ENCODE results near the gene SASH1.
A peak's percentile ranks its signal among the peaks of the same experiment; 100 is the strongest.

The SASH1 gene

DNA sequence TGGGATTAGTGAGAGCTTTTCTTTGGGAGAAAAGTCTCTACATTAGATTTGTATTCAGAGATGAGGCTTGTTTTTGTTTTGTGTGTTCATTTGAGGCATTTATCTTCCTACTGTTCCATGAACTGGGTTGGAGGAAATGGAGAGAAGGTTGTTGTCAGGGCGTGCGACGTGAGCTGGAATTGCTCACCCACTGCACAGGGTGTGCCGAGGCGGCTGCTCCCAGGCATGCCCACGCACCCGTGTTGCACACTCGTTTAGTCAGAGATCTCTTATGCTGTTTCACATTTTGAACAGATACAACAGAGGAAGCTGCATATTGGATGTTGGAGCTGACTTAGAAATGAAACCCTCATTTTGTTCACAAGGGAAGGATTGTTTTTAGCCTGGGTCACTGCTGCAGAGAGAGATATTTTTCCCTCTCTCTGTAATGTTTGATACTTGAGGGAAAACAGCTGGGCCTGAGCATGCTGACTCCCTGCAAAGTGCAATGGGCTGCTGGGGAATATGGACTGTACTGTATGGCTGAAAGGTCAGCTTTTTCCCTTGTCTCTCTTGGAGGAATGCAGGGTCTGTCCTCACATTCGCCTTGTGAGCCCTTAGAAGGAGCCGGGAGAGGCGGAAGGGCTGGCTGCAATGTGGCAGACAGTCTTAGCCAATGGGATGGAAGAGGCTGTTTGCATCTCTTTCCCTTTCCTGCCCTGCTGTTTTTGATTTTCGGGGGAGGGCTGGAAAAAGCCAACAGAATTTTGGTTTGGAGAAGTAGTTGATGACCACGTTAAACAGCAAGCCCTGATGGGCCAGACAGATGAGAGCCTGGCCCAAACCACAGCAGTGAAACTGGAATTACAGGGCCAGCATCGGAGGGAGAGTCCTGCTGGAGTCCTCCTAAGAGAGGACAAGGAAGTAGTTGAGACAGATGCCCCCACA is 170.8 kb downstream of the SASH1 start:
- in situ Hi-C loops (cut with HindIII; ENCODE audit: low pct_unique_long_range_greater_than_20kb, low sequenced_read_pairs): no loop called here

DNA sequence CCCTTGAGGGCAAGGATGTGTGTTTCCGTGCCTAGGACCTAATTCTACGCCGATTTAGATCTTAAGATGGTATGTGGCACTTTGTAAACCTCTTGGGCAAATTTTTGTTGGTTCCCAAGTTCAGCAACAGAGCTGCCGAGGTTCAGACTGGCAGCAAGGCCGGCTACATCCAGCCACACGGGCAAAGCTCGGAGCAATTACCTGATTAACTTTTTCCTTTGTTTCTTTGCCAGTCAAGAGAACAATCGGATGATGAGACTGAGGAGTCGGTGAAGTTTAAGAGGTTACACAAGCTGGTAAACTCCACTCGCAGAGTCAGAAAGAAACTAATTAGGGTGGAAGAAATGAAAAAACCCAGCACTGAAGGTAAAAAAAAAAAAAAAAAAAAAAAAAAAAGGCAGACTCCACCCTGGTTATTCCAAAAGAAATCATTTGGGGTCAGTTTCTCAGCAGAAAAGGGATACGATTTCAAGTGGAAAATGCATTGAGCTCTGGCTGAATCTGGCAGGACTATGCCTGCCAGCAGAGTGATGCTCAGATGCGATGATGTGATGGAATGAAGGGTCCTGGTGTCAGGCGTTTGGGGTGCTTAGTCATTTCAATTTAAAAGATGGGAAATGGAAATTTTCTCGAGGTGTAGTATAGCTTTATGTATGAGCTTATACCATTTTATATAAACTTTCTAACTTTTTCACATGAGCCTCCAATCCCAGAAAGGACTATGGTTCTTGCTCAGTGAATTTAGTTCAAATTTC is 171.6 kb downstream of the SASH1 start:
- no peak for DNase-seq (ENCODE audit: low read depth in 1 of 2, low spot score in 1 of 2)
- in situ Hi-C loops (cut with HindIII; ENCODE audit: low pct_unique_long_range_greater_than_20kb, low sequenced_read_pairs): no loop called here
- no peak for TF ChIP-seq JUND (IDR thresholded peaks at IDR 0.05; ENCODE audit: low read depth)

More for the DNA sequence above, 170.8 kb downstream of the SASH1 start:
- peak in 1 of 2 experiments; percentile 44 for DNase-seq (ENCODE audit: low read depth in 1 of 2, low spot score in 1 of 2)
- TF ChIP-seq JUND (IDR thresholded peaks at IDR 0.05; ENCODE audit: low read depth): no peak

DNA sequence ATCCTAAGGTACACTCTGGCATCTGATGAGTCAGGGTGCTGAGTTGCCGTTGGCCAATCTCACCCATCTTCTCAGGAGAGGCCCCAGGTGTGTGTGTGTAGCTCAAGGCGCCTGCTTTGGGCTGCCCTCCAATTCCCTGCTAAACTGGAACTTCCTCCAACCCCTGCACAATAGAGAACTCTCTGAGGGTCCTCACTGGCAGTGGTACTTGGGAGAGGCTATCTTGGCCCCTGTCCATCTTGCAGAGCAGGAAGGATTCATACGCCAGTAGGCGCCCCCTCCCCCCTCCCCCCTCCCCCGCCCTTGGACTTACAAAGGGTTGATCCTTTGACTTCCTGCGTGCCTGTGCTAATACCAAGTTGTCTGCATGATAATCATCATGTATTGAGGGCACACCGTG is 173.6 kb downstream of the SASH1 start:
- peak in 1 of 2 experiments; percentile 2 for DNase-seq (ENCODE audit: low read depth in 1 of 2, low spot score in 1 of 2)
- TF ChIP-seq JUND (IDR thresholded peaks at IDR 0.05; ENCODE audit: low read depth): no peak
- in situ Hi-C loops (cut with HindIII; ENCODE audit: low pct_unique_long_range_greater_than_20kb, low sequenced_read_pairs): no loop called here

DNA sequence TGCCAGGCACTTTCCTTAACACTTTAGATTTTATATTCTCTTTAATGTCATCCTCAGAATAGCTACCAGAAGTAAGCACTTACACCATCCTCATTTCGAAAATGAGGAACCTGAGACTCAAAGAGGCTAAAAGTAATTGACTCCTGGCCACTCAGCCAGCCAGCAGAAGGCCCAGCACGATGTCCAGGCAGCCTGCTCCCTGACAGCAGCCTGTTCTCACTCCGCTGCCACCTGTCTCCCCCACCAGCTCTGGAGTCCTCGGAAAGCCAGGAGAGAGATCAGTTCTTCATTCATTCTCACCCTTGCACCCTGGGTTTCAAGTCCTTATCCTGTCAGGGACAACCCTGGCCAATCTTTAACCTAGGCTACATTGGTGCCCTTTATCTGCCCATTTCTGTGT is 174.0 kb downstream of the SASH1 start:
- no peak for TF ChIP-seq JUND (IDR thresholded peaks at IDR 0.05; ENCODE audit: low read depth)
- in situ Hi-C loops (cut with HindIII; ENCODE audit: low pct_unique_long_range_greater_than_20kb, low sequenced_read_pairs): no loop called here
- no peak for DNase-seq (ENCODE audit: low read depth in 1 of 2, low spot score in 1 of 2)

DNA sequence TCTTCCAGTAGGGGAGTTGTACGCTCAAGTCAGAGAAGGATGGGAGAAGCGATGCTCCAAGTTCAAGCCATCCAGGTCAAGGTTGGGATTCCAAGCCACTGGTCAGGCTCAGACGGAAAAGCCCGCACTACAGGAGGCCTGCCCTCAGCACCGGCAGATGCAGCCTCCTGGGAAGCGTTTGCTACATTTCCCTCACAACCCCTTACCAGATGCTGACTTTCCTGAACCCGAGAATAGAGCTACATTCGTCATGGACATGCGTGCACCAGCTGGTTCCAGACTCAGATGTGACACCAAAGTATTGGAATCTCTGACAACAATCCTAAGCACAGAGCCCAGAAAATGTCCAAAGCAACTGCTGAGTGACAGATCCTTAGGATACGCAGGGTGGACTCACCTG is 174.8 kb downstream of the SASH1 start:
- TF ChIP-seq JUND (IDR thresholded peaks at IDR 0.05; ENCODE audit: low read depth): no peak
- in situ Hi-C loops (cut with HindIII; ENCODE audit: low pct_unique_long_range_greater_than_20kb, low sequenced_read_pairs): no loop called here
- DNase-seq (ENCODE audit: low read depth in 1 of 2, low spot score in 1 of 2): no peak

DNA sequence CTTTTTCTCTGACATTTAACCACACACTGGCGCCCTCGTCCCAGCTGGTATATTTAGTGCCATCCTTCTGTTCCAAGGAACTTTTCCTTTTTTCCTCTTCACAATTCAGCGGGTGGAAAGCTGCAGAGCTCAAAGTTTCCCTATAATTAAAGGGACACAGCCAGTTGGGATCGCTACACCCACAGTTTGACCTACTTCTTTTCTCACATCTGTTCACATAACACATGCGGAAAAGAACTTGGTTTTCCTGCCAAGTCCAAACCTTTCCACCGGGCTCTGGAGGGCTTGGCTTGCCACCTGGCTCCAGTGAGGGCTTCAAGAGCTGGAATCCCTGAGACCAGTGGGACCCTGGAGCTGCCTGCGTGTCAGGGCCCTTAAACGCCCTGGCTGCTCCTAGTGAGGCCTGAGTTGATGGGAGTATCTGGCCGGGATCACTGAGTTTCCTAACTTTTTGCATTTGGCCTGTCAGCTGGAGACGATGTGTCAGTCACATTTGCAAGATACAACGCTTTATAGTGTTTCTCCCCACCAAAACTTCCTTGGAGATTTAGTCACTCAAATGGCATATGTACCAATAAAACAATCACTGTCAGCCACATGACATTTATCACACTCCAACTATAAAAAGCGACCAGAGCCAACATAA is 176.0 kb downstream of the SASH1 start:
- DNase-seq (ENCODE audit: low read depth in 1 of 2, low spot score in 1 of 2): no peak
- in situ Hi-C loops (cut with HindIII; ENCODE audit: low pct_unique_long_range_greater_than_20kb, low sequenced_read_pairs): no loop called here
- no peak for TF ChIP-seq JUND (IDR thresholded peaks at IDR 0.05; ENCODE audit: low read depth)

DNA sequence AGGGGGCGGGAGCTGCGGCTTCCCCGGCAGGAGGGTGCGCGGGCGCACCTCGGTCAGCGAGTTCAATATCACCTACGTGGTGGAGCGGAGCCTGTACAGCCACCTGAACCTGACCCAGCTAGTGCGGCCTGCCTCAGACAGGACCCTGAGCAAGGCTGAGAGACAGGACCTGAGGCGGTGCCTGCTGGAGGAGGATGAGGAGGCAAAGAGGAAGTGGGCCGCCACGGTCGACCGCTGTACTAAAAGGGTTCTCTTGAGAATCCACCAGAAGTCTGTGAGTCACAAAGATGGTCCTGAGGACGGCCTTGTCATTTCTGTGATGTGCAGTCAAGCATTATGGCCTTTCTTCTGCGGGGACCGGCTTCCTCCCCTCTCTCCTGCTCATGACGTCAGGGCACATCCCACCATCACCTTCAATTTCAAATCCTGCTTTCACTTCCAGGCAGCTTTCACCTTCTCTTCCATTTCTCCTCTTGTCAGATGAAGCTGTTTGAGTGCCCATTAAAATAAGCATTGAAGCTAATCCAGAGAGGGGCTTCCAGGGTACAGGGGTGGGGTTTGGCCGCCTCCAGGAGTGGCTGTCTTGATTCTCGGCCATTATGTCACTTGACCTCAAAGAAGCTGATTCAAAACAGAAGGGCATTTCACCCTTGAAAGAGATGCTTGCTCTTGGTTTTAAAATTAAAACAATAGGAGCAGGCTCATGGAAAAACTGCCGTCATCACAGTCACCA is 177.6 kb downstream of the SASH1 start:
- TF ChIP-seq JUND (IDR thresholded peaks at IDR 0.05; ENCODE audit: low read depth): no peak
- in situ Hi-C loops (cut with HindIII; ENCODE audit: low pct_unique_long_range_greater_than_20kb, low sequenced_read_pairs): no loop called here
- DNase-seq (ENCODE audit: low read depth in 1 of 2, low spot score in 1 of 2): no peak

DNA sequence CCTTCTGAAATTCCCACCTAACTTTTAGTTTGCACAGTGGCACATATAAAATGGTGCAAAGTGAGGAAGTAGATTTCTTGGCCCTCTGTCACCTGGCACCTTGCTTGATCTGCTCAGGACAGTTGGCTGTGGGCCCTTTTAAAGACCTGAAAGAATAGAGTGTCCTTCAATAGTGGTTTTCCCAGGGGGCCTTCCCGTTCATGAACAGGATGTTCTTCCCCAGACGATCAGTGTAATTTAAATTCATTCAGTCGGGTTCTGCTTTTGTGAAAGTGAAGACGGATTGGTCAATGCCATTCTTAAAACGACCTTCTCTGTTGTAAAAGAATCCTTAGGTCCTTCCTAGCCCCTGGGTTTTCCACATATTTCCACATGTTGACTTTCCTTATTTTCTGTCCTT is 178.5 kb downstream of the SASH1 start:
- DNase-seq (ENCODE audit: low read depth in 1 of 2, low spot score in 1 of 2): no peak
- TF ChIP-seq JUND (IDR thresholded peaks at IDR 0.05; ENCODE audit: low read depth): no peak
- in situ Hi-C loops (cut with HindIII; ENCODE audit: low pct_unique_long_range_greater_than_20kb, low sequenced_read_pairs): no loop called here

DNA sequence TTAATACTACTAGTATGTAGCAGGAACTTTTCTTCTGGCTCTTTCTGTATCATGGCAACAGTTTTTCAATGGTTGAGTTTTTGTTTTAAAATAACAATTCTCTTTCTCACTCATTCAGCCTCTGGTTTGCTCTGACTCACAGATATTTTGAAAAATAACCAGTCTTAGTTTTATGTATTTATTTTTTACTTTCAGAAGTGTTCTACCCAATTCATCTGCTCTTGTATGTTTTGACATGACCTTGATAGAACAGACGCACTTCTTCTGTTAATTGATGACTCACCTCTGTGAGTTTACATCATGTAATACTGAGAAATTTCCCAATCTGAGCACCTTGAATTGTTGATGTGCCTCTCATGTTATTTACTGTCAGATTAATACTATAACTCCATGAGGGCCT is 178.9 kb downstream of the SASH1 start:
- DNase-seq (ENCODE audit: low read depth in 1 of 2, low spot score in 1 of 2): no peak
- in situ Hi-C loops (cut with HindIII; ENCODE audit: low pct_unique_long_range_greater_than_20kb, low sequenced_read_pairs): no loop called here
- TF ChIP-seq JUND (IDR thresholded peaks at IDR 0.05; ENCODE audit: low read depth): no peak

DNA sequence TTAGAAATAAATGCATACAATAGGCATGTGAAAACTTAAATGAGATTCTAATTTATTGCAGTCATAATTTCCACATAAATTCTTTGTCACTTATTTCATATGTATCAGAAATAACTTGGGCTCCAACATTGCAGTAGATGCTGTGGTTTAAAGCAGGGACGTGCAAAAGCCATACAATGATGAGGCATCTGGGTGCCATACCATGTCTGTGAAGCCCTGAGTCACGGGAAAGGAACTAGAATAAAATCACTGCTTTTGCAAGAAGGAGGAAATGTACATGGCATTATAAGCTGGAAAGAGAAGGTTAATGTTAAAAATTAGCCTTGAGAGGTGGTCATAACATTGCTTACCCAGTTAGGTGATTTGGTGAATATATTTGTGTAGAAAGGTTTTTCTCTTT is 180.4 kb downstream of the SASH1 start:
- no peak for DNase-seq (ENCODE audit: low read depth in 1 of 2, low spot score in 1 of 2)
- in situ Hi-C loops (cut with HindIII; ENCODE audit: low pct_unique_long_range_greater_than_20kb, low sequenced_read_pairs): no loop called here
- no peak for TF ChIP-seq JUND (IDR thresholded peaks at IDR 0.05; ENCODE audit: low read depth)

DNA sequence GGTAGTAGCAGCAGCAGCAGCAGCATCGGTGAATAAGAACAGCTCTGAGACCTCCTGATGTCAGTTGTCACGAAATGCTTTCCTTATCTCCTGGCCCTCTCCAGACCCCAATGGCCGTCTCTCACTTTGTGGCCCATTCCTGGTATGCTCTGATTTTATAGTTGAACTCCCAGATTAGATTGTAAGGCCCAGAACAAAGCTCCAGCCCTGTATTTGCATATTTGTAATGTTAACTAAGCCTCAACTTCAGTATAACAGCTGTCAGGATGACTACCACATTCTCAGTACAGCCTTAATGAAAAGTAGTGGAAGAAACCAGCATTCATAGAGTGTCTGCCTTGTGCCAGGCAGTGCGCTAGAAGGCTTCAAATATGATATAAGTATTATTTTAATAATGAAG is 180.9 kb downstream of the SASH1 start:
- no peak for DNase-seq (ENCODE audit: low read depth in 1 of 2, low spot score in 1 of 2)
- no peak for TF ChIP-seq JUND (IDR thresholded peaks at IDR 0.05; ENCODE audit: low read depth)
- in situ Hi-C loops (cut with HindIII; ENCODE audit: low pct_unique_long_range_greater_than_20kb, low sequenced_read_pairs): no loop called here

DNA sequence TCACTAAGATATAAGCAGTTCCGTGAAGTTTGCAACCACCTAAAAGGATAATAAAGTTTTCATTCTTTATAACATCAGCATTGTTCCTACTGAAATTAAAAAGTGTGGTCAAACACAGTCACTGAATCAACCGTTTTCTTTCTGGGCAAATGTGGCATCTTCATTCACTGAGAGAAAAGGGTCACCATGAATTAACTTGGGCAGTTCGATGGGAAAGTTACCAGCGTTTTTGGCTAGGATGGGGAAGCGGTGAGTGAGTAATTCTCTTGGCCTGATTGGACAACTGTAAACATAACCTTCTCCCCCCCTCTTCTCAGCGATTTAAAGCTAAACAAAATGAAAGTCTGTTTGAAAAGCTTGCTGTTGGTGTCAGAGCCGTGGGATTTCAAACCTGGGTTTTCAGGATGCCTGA is 181.8 kb downstream of the SASH1 start:
- in situ Hi-C loops (cut with HindIII; ENCODE audit: low pct_unique_long_range_greater_than_20kb, low sequenced_read_pairs): no loop called here
- no peak for TF ChIP-seq JUND (IDR thresholded peaks at IDR 0.05; ENCODE audit: low read depth)
- DNase-seq (ENCODE audit: low read depth in 1 of 2, low spot score in 1 of 2): no peak
